ENCODE results near the gene TPGS1.

The TPGS1 gene

DNA sequence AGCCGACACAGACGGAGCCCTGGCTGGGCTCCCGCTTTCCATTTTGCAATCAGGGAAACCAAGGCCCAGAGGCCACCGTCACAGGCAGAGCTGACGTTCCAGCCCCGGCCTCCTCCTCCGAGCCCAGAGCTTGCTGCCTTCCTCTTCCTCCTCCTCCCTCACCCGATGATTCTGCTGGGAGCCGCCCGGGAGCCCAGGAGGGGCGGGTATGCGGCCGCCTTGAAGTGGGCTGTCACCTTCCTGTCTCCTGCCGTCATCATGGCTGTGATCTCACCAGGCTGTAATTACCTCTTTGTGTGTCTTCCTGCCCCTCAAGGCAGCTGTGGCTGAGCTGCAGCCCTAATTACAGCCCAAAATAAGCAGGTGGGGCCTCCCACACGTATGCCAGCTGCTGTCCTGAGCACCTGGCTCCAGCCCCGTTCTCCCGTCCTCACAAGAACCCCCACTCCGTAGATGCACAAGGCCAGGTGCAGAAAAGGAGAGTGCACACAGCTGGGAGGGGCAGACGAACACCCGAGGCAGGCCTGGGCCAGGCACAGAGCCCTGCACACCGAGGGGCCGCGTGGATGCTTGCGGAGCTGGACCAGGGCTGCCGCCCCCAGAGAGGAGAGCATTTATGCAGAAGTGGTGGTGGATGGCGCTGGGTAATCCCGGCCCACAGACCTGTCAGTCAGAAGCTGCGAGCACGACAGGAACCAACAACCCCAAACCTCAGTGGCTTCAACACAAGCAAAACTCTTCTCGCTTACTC is 4.0 kb downstream of the TPGS1 start:
- no peak for FAIRE-seq

DNA sequence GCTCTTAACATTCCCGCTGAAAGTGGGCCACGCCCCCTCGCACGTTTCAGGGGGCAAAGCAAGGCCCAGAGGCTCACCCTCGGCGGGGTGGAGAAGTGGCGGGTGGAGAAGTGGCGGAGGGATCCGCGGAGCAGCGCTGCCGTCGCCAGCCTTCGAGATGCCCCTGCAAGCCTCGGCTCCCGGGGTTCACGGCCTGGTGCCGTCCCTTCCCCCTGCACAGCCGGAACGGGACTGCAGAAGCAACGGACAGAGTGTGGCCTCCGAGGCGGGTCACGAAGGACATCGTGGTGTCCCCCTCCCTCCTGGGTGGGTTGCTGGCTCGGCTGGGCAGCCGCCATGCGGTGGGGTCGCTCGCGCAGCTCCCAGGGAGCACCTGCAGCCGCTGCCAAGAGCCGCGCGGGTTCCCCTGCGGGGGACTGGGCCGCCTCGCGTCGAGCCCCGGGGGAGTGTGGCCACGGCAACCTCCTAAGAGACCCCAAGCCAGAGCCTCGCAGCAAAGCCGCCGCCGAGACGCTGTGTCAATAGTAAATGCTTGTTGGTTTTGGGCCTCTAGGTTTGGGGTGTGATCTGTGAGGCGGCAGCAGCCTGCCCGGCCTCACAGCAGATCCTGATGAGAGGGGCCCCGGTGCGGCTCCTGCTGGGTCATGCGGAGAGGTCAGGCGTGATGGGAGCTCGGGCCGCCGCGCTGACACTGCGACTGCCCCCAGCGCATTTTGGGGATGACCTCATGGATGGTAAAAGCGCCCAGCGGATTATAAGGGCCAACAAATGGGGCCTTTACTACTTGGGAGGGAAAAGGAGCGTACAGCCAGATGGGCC is 5.5 kb downstream of the TPGS1 start:
- FAIRE-seq (no peak), DNase-seq (ENCODE audit: insufficient read length, low spot score) (no peak)
- no peak for TF ChIP-seq POLR2A (IDR thresholded peaks at IDR 0.05; ENCODE audit: low read depth, low read length)

More for the DNA sequence above, 4.0 kb downstream of the TPGS1 start:
- no peak for TF ChIP-seq POLR2A (IDR thresholded peaks at IDR 0.05; ENCODE audit: low read depth, low read length)
- DNase-seq (ENCODE audit: insufficient read length, low spot score): no peak

DNA sequence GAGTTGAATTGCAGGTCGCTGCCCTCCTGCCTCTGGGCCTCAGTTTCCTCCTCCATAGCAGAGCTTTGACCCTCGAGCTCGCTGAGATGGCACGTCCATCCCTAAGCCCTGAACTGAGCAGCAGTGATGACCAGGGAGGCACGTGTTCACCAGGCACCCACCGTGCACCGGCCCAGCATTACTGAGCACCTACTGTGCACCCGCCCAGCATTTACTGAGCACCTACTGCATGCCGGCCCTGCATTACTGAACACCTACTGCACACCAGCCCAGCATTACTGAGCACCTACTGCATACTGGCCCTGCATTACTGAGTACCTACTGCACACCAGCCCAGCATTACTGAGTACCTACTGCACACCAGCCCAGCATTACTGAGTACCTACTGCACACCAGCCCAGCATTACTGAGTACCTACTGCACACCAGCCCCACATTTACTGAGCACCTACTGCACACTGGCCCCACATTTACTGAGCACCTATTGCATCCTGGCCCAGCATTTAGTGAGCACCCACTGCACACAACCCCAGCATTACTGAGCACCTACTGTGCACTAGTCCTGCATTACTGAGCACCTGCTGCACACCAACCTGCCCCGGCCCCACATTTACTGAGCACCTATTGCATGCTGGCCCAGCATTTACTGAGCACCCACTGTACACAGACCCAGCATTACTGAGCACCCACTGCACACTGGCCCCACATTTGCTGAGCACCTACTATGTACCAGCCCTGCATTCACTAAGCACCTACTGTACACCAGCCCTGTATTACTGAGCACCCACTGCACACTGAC is 6.3 kb downstream of the TPGS1 start:
- FAIRE-seq (no peak), DNase-seq (ENCODE audit: insufficient read length, low spot score) (no peak)
- no peak for TF ChIP-seq POLR2A (IDR thresholded peaks at IDR 0.05; ENCODE audit: low read depth, low read length)

DNA sequence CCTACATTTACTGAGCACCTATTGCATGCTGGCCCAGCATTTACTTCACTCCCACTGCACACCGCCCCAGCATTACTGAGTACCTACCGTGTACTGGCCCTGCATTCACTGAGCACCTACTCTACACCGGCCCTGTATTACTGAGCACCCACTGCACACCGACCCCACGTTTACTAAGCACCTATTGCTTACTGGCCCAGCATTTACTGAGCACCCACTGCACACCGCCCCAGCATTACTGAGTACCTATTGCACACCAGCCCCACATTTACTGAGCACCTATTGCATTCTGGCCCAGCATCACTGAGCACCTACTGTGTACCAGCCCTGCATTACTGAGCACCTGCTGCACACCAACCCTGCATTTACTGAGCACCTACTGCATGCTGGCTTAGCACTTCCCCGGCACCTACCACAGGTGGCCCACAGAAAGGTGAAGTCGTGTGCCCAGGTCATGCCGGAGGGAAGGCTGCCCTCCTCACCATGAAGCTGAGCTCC is 6.9 kb downstream of the TPGS1 start:
- no peak for TF ChIP-seq POLR2A (IDR thresholded peaks at IDR 0.05; ENCODE audit: low read depth, low read length)
- DNase-seq (ENCODE audit: insufficient read length, low spot score): no peak
- no peak for FAIRE-seq

DNA sequence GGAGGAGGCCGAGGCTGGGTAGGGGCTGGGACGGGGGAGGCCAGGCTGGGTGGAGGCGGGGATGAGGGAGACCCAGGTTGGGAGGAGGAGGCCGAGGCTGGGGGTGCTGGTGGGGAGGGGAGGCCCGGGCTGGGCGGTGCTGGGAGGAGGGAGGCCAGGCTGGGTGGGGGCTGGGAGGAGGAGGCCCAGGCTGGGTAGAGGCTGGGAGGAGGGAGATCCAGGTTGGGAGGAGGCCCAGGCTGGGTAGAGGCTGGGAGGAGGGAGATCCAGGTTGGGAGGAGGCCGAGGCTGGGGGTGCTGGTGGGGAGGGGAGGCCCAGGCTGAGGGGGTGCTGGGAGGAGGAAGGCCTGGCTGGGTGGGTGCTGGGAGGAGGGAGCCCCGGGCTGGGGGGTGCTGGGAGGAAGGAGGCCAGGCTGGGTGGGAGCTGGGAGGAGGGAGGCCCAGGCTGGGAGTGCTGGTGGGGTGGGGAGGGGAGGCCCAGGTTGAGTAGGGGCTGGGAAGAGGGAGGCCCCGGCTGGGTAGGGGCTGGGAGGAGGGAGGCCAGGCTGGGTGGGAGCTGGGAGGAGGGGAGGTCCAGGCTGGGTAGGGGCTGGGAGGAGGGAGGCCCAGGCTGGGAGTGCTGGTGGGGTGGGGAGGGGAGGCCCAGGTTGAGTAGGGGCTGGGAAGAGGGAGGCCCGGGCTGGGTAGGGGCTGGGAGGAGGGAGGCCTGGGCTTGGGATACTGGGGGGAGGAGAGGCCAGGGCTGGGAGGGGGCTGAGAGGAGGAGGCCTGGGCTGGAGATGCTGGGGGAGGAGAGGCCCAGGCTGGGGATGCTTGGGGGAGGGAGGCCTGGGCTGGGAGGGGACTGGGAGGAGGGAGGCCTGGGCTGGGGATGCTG is 10.7 kb downstream of the TPGS1 start:
- DNase-seq (ENCODE audit: insufficient read length, low spot score) (no peak), FAIRE-seq (no peak)
- TF ChIP-seq POLR2A (IDR thresholded peaks at IDR 0.05; ENCODE audit: low read depth, low read length): no peak

DNA sequence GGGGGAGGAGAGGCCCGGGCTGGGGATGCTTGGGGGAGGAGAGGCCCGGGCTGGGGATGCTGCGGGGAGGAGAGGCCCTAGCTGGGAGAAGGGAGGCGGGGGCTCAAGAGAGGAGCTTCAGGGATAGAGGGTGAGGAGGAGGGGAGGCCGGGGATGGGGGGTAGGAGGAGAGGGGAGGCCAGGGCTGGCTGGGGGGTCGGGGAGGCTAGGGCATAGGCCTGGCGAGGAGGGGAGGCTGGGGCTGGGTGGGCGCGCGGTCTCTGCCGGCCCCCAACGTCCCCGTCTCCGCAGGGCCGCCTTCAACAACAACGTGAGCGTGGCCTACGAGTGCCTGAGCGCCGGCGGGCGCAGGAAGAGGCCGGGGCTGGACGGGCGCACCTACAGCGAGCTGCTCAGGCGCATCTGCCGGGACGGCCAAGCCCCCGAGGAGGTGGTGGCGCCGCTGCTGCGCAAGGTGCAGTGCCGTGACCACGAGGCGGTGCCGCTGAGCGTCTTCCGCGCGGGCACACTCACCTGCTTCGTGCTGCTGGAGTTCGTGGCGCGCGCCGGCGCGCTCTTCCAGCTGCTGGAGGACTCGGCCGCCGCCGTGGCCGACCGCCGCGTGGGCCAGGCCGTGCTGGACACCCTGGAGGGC is 11.4 kb downstream of the TPGS1 start:
- DNase-seq (ENCODE audit: insufficient read length, low spot score): no peak
- TF ChIP-seq POLR2A (IDR thresholded peaks at IDR 0.05; ENCODE audit: low read depth, low read length): no peak
- no peak for FAIRE-seq

DNA sequence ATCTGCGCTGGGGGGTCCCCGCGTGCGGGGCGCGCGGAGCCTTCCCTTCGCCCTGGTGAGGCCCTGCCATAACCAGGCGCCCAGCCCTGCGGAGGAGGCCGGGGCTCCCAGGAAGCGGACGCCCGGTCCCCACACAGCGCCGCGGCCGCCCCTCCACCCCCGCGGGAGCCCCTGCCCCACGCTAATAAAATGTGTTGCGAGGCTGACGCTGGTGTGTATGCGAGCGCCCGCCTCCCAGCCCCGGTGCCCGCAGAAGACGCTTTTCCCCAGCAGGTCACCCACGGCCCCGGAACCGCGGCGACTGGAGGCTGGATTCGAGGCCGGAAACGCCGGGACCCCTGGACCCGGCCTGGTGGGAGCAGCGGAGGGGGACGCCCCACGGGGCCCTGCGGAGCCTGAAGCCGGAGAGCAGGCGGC is 12.2 kb downstream of the TPGS1 start:
- no peak for TF ChIP-seq POLR2A (IDR thresholded peaks at IDR 0.05; ENCODE audit: low read depth, low read length)
- DNase-seq (ENCODE audit: insufficient read length, low spot score): no peak
- FAIRE-seq: no peak

DNA sequence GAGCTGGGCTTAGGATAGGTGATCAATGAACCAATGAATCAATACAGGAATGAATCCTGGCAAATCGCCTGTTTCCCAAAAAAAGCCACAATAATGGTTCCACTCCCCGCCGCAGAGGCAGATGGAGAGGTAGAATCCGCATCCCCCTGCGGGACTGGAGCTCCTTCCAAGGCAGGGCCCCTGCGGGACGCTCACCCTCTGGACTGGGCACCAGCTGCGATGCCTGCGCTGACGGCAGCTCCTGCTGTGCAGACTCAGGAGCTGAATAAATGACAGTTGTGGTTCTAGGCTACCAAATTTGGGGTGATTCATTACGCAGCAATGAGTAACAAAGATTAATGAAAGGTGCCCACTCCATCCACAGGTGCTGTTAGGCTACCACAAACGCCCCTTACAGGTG is 15.4 kb downstream of the TPGS1 start:
- no peak for DNase-seq (ENCODE audit: insufficient read length, low spot score)
- TF ChIP-seq POLR2A (IDR thresholded peaks at IDR 0.05; ENCODE audit: low read depth, low read length): no peak
- no peak for FAIRE-seq

DNA sequence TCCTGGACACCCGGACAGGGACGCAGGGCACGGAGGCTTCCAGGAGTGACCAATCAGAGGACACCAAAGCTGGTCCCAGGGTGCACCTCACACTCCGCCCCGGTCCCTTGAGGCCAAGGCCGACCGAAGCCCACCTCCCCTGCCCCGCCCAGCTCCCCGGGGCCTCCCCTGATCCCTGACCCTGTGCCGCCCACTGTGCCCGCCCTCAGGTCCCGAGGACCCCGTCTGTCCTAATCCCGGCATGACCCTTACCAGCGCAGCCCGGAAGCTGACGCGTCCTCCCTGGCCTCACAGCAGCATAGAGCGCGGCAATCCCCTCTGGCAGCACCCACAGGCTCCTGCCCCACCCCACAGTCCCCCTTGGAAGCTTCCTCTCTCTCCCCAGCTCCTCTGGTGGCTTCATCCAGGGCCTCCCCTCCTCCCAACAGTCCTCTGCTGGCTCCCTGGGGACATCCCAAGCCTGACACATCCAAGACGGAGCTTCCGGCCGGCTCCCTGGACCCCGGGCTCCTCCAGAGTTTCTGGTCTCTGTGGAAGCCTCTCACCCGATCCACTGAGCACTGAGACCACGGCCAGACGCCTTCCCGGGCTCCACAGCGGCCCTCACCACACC is 16.9 kb downstream of the TPGS1 start:
- FAIRE-seq (no peak), DNase-seq (ENCODE audit: insufficient read length, low spot score) (no peak)
- no peak for TF ChIP-seq POLR2A (IDR thresholded peaks at IDR 0.05; ENCODE audit: low read depth, low read length)

DNA sequence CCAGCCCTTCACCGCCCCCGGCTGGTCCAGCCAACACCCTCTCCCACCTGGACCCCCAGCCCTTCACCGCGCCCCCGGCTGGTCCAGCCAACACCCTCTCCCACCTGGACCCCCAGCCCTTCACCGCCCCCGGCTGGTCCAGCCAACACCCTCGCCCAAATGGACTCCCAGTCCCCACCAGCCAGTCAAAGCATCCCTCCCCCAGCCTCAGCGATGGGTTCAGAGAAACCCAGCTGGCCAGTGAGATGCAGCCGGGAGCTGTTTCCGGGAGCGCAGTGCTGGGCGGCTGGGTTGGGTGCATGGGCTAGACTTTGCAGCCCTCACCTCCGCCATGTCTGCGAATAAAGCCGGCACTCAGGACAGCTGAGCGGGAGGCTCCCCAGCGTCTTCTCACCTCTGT is 17.7 kb downstream of the TPGS1 start:
- no peak for DNase-seq (ENCODE audit: insufficient read length, low spot score)
- no peak for TF ChIP-seq POLR2A (IDR thresholded peaks at IDR 0.05; ENCODE audit: low read depth, low read length)
- no peak for FAIRE-seq

DNA sequence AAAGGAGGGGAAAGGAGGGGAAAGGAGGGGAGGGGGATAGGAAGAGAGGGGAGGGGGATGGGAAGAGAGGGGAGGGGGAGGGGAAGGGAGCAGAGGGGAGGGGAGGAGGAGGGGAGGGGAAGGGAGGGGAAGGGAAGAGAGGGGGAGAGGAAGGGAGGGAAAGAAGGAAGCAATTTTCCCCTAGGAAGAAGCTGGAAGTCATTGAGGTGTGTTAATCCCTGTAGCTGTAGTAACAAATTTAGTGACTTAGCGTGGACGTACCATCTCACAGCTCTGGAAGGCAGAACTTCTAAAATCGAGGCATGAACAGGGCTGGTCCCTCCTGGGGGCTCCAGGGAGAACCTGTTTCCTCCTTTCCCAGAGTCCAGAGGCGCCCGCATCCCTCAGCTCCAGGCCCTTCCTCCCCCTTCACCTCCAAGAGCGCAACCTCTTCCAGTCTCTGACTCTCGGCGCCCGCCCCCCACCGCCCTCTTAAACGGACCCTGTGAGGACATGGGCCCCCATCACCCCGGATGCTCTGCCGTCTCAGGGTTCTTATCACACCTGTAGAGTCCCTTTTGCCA is 18.6 kb downstream of the TPGS1 start:
- no peak for FAIRE-seq
- no peak for TF ChIP-seq POLR2A (IDR thresholded peaks at IDR 0.05; ENCODE audit: low read depth, low read length)
- no peak for DNase-seq (ENCODE audit: insufficient read length, low spot score)

Measured in H54 (cell line).